GM19099 (cell line): Measurements from ENCODE around the gene DNAAF3.

ENCODE experiments used
- POLR2A ChIP-seq: IDR thresholded peaks from 3 replicates; pipeline ENCODE4 v1.6.1; 2011; ENCODE audit warnings: low read depth; ENCODE audit not compliant: insufficient read length; ENCODE audit errors: extremely low read depth

The DNAAF3 gene

DNA sequence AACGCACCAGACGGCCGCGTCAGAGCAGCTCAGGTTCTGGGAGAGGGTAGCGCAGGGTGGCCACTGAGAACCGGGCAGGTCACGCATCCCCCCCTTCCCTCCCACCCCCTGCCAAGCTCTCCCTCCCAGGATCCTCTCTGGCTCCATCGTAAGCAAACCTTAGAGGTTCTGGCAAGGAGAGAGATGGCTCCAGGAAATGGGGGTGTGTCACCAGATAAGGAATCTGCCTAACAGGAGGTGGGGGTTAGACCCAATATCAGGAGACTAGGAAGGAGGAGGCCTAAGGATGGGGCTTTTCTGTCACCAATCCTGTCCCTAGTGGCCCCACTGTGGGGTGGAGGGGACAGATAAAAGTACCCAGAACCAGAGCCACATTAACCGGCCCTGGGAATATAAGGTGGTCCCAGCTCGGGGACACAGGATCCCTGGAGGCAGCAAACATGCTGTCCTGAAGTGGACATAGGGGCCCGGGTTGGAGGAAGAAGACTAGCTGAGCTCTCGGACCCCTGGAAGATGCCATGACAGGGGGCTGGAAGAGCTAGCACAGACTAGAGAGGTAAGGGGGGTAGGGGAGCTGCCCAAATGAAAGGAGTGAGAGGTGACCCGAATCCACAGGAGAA, 50.9 kb downstream of the DNAAF3 start:
- no peak for TF ChIP-seq POLR2A

DNA sequence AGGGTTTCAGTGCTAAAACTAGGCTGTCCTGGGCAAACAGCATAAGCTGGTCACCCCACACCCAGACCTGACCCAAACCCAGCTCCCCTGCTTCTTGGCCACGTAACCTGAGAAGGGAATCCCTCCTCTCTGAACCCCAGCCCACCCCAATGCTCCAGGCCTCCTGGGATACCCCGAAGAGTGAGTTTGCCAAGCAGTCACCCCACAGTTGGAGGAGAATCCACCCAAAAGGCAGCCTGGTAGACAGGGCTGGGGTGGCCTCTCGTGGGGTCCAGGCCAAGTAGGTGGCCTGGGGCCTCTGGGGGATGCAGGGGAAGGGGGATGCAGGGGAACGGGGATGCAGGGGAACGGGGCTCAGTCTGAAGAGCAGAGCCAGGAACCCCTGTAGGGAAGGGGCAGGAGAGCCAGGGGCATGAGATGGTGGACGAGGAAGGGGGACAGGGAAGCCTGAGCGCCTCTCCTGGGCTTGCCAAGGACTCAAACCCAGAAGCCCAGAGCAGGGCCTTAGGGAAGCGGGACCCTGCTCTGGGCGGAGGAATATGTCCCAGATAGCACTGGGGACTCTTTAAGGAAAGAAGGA, 51.8 kb downstream of the DNAAF3 start:
- no peak for TF ChIP-seq POLR2A

DNA sequence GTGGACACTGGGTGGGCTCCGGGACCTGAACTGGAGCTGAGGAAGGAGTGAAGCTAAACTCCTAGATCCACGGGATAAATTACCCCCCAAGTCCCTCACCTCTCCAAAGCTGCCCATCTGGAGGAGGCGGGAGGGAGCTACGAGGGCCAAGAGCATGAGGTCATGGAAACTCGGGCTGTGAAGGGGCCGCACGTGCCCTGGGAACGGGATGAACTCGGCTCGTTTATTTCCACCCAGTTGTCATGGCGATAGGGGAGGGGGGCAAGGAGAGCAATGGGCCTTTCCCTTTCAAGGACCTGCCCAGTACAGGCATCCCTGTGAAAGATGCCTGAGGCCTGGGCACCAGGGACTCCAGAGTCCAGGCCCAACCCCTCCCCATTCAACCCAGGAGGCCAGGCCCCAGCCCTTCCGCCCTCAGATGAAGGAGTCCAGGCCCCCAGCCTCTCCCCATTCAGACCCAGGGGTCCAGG, 52.8 kb downstream of the DNAAF3 start:
- TF ChIP-seq POLR2A: no peak

DNA sequence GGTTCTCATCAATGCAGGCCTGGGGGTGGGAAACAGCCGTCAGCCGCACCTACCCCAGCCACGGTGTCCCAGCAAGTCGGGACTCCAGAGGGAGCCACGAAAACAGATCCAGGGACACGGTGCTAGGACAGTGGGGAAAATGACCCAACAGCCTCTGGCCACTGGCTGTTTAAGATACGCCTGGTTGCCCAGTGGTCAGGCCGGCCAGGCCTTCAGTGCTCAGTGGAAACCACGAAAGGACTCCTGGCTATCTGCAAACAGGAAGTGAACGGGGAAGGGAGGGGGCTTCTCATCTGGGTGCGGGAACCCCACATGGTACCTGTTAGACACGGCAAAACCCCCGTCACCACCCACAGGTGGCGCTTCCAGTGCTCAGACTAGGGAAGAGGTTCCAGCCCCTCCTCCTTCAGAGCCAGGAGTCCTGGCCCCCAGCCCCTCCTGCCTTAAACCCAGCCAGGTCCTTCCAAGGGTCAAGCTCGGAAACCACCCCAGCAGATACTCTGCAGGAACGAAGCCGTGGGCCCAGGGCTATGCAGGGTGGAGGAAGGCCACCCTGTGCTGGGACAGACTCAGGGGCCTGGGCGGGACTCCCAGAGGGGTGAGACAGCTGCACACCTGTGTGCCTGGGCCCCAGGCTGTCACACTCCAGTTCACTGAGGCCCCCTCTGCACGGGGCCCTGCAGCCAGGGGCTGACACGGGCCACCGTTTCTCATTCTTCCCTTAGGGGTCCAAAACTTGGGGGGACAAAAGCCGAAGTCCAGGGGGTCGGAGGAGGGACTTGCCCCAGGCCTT, 53.4 kb downstream of the DNAAF3 start:
- no peak for TF ChIP-seq POLR2A

DNA sequence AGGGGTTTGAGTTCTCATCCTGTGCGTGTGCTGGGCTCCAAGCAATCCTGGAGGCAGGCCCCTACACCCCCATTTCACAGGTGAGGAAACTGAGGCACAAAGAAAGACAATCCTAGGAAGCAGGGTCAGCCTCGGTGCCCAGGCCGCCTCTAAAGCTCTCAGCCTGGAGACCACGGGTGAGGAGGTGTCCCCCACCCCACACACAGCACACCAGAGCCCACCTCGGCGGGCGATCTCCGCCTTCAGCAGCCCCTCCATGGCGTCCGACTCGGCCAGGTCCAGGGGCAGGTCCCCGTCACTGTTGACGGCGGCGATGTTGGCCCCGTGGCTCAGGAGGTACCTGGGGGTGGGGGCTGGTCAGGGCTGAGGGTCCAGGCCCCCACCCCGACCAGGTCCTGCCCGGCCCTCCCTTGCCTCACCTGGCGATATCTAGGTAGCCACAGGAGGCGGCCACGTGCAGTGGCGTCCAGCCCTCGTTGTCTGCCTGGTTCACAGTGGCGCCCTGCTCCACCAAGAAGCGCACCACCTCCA, 54.1 kb downstream of the DNAAF3 start:
- no peak for TF ChIP-seq POLR2A

DNA sequence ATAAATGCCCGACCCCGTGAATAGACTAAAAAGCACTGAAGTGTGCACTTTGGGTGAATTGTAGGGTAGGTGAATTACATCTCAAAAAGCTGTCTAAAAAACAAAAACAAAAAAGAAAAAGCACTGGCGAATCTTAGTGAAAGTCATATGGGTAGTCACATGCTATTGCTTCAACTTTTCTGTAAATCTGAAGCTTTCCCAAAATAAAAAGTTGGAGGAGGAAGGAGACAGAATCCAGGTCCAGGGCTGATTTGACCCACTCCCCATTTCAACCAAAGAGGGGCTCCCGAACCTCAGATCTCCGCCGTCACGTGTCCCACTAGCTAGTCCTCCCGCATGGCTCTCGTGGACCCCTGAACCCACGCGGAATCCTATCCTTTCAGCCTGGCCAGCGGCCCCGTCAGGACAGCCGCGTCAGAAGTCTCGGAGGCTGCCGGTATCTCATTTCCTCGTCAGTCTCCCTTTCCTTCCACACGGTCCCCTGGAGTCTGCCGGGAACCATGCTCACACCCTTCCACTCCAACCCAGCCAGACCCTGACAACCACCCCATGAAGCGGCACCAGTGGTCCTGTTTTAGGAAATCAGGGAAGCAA, 55.1 kb downstream of the DNAAF3 start:
- no peak for TF ChIP-seq POLR2A

DNA sequence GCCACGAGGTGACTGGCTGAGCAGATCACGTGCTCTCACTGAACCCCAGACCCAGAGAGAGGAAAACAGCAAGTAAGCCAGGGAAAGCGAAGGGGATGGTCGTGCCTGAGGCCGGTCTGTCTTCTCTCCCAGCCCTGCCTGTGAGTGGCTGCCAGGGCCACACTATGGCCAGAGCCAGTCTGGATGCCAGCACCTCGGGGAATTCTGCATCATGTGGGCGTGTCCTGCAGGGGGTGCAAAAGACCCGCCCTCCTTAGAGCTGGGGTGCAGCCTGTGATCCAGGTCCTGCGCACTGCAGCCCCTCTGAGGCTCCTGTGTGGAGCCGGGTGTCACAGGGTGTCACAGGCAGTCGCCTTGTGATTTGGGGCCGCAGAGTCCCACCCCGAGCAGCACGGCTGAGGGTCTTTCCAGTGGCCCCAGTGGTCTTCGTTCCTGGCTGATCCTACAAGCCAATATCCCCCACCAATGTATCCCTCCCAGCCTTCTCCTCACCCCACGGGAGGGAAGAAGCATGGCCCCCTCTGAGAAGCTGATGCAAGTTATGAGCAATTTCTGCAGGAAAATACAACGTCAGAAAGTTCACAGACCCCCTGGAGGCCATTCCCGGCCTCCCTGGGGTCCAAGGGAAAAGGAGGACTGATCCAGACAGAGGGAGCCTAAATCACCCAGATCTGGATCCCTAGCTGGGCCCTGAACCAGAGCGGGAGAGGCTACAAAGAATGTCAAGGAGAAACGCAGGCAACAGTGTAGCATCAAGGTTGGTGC, 56.7 kb downstream of the DNAAF3 start:
- TF ChIP-seq POLR2A: no peak
